Cardiac muscle cell (in vitro differentiated cells and primary cell): Measurements from ENCODE around the gene PSORS1C1. TPM values are rescaled to one million over a fixed set of nuclear protein-coding genes. Genes with fewer than 3 reads are reported as not detected.
"Not testable (repeated sequence)": the region's sequence is repeated elsewhere in the genome, so short reads cannot be mapped to it uniquely, and the experiment has no call there.

ENCODE experiments used
- DNase-seq, 2 donors: peaks; one replicate each; pipeline versions ENCODE4 v3.0.0 to v3.0.0-alpha.2; 2010 to 2017; ENCODE audit warnings: low read depth in 1 of 2, low spot score in 1 of 2
- H3K27ac ChIP-seq: fragments of 200-600 bp; sonication (generic); 2 replicates; pipeline ENCODE4 v1.5.1; 2016
- H3K27me3 ChIP-seq: fragments of 200-600 bp; sonication (generic); 2 replicates; pipeline ENCODE4 v1.6.0; 2016; ENCODE audit warnings: control low read depth
- H3K36me3 ChIP-seq: fragments of 200-600 bp; sonication (generic); 2 replicates; pipeline ENCODE4 v1.5.1; 2016; ENCODE audit warnings: control low read depth
- H3K4me1 ChIP-seq: fragments of 200-600 bp; sonication (generic); 2 replicates; pipeline ENCODE4 v1.8.1; 2017; ENCODE audit warnings: low read depth, mild to moderate bottlenecking, mixed run types
- H3K4me3 ChIP-seq: fragments of 200-600 bp; sonication (generic); 2 replicates; pipeline ENCODE4 v1.5.1; 2016; ENCODE audit warnings: mild to moderate bottlenecking
- H3K9me3 ChIP-seq: fragments of 200-600 bp; sonication (generic); 2 replicates; pipeline ENCODE4 v1.5.1; 2017; ENCODE audit warnings: low read depth, mild to moderate bottlenecking, control low read depth
- CTCF ChIP-seq: IDR thresholded peaks from 2 replicates; pipeline ENCODE4 v1.5.1; 2012; ENCODE audit warnings: low read depth, mild to moderate bottlenecking, low read length
- polyA plus RNA-seq: library from polyadenylated mRNA; unstranded; fragments of >200 nt; fragmentation: Nextera tagmentation; extraction: Ambion mirVana; gene quantifications from 2 replicates; pipeline ENCODE4 v1.2.1, GENCODE V29; 2016
- total RNA-seq: library from RNA; depleted of rRNA; stranded (reverse); fragments of >200 nt; gene quantifications from 2 replicates; pipeline ENCODE4 v1.2.3, GENCODE V29; 2016

The PSORS1C1 gene
- total and polyA plus RNA-seq, 2 experiments from 2014 or later = not detected

GRCh38 chr6:31163922-31164321, 49.3 kb downstream of the PSORS1C1 start:
- Histone ChIP-seq H3K36me3 (no peaks in the 10 kb centered on the region), H3K4me1 (no peaks in the 10 kb centered on the region), H3K4me3 (no peak overlapping the region), H3K27ac (no peak overlapping the region), H3K27me3 (peaks cover under 1% of the 10 kb centered on the region), H3K9me3 (no peaks in the 10 kb centered on the region)
- TF ChIP-seq CTCF = no peak
- DNase-seq = peak in 1 of 2 donors; percentile 18

GRCh38 chr6:31164475-31165063, 50.0 kb downstream of the PSORS1C1 start:
- H3K27me3 ChIP-seq, H3K4me1 ChIP-seq, H3K27ac ChIP-seq, DNase-seq, H3K36me3 ChIP-seq, H3K4me3 ChIP-seq, H3K9me3 ChIP-seq: not testable (repeated sequence)

GRCh38 chr6:31165064-31165832, 50.6 kb downstream of the PSORS1C1 start:
- not testable (repeated sequence) for H3K4me3 ChIP-seq, H3K36me3 ChIP-seq, H3K27ac ChIP-seq, H3K9me3 ChIP-seq, DNase-seq, H3K4me1 ChIP-seq
- H3K27me3 ChIP-seq = peaks cover 12% of the 10 kb centered on the region

DNA sequence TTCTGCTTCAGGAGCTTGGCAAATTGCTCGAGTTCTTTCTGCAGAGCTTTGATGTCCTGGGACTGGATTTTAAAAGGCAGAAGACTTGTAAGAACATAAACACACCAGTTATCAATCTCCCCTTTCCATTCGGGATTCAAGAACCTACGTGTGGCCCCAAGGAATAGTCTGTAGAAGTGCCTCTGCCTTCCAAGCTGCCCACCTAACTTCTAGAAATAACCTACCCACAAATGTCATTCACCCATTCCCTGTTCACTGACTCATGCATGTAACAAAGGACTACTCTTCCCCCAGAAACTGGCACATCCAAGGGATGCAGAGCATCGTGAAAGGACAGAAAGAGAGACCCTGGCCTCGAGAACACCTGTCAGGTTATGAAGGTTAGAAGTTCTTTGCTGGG, 51.4 kb downstream of the PSORS1C1 start:
- no peak for DNase-seq
- Histone ChIP-seq H3K4me3 (no peak overlapping the region), H3K36me3 (no peaks in the 10 kb centered on the region), H3K27ac (no peak overlapping the region), H3K9me3 (no peaks in the 10 kb centered on the region), H3K4me1 (no peaks in the 10 kb centered on the region), H3K27me3 (peaks cover 15% of the 10 kb centered on the region)
- no peak for TF ChIP-seq CTCF

- Histone ChIP-seq H3K4me3 (no peak overlapping the region), H3K27me3 (peaks cover 15% of the 10 kb centered on the region), H3K9me3 (no peaks in the 10 kb centered on the region), H3K4me1 (no peaks in the 10 kb centered on the region), H3K36me3 (no peaks in the 10 kb centered on the region), H3K27ac (no peak overlapping the region)
- no peak for TF ChIP-seq CTCF
- DNase-seq = no peak
These were observed 54.0 kb downstream of the PSORS1C1 start for GRCh38 chr6:31168606-31169005.

GRCh38 chr6:31169123-31169857, 54.7 kb downstream of the PSORS1C1 start:
- Histone ChIP-seq H3K27me3 (peaks cover 15% of the 10 kb centered on the region), H3K4me3 (no peak overlapping the region), H3K9me3 (no peaks in the 10 kb centered on the region), H3K27ac (no peak overlapping the region), H3K4me1 (no peaks in the 10 kb centered on the region), H3K36me3 (no peaks in the 10 kb centered on the region)
- no peak for DNase-seq
- no peak for TF ChIP-seq CTCF

DNA sequence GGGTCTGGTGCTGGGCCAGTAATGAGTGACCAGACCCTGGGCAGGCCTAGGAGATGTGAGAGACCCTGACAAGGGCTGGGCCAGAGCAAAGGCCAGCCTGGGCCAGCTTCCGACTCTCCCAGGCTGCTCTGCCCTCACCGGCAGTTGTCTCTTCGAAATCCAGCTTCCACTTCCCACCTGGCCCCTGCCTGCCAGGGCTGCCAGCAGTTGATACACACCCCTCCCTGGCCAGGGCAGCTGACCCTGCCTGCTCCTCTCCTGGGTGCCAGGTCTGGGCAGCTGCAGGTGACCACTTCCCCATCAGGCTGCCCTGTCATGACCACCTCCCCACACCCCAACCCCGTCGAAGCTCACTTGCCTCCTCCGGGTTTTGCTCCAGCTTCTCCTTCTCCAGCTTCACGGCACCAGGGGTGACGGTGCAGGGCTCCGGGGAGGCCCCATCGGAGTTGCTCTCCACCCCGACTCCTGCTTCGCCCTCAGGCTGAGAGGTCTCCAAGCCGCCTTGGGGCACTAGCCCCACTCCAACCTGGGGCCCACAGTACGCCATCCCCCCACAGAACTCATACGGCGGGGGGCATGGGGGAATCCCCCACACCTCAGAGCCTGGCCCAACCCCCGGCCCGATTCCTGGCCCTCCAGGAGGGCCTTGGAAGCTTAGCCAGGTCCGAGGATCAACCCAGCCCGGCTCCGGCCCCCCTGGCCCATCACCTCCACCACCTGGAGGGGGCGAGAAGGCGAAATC, 55.4 kb downstream of the PSORS1C1 start:
- H3K4me3 ChIP-seq, H3K4me1 ChIP-seq, DNase-seq, H3K27ac ChIP-seq, H3K9me3 ChIP-seq, H3K36me3 ChIP-seq: not testable (repeated sequence)
- H3K27me3 ChIP-seq = peaks cover 15% of the 10 kb centered on the region
